ENCODE measurements around the gene CYFIP1.

Gene CYFIP1

DNA sequence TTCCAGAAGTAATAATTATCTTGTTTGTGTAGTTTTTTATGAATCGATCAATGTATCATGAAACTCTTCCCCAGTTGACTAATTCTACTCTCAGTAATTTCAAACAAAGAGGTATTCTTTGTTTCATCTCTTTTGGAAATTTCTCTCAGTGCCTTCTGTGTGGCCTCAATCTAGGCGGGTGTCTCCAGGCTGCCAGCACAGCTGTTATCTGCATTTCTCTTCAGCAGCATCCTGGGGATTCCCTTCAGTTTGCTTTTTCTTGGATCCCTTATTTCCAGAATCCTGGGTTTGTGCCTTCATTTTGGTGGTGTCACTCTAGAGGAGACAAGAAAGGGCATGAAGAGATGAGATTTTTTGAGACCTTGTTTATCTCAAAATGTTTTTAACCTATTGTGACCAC is 119.0 kb downstream of the CYFIP1 start:
- no peak for DNase-seq

- DNase-seq = no peak
Measured at GRCh38 chr15:22856659-22857058, 123.5 kb downstream of the CYFIP1 start.

- DNase-seq = no peak
Measured at GRCh38 chr15:22855791-22856190, 124.4 kb downstream of the CYFIP1 start.

DNA sequence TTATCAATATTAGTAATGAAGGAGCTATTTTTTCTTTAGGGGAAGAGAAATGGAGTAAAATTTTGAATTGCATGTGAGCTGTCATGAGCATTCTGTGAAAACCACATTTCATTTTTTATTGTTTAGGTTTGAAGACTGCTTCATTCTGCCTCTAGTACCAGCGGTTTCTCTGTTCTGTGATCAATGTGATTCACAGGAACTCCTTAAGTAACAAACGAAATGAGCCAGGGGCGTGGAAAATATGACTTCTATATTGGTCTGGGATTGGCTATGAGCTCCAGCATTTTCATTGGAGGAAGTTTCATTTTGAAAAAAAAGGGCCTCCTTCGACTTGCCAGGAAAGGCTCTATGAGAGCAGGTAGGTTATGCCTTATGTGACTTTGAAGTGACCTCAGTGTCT is 128.7 kb downstream of the CYFIP1 start:
- no peak for DNase-seq

GRCh38 chr15:22850055-22850454 is 130.1 kb downstream of the CYFIP1 start:
- DNase-seq = no peak

GRCh38 chr15:22846073-22846472 is 134.1 kb downstream of the CYFIP1 start:
- DNase-seq = no peak

DNA sequence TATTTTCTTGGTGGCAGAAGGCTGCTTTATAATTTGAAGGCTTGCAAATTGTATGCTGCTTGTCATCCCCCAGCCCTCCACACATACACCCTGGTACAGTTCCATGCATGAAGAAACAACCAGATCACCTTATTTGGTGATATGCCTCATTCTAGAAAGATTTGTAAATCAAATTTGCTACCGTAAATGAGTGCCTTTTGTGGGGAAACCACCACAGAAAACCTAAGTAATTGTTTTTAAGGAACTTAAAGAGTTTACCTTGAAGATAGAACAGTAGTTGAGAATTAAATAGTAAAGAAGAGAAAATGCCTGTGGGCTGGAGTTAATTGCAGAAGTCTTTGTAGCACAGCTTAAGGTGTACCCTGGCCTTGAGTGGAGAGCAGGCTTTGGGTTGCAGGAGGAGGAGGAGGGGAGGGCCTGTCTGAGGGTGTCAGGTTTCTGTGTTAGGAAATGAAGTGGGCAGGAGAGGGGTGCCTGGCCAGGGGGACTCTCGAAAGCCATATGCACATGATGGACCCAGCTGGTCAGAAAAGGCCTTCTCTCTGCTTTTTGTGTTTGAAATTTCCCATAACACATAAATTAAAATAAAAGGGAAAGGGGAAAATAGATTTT is 134.8 kb downstream of the CYFIP1 start:
- no peak for DNase-seq

DNA sequence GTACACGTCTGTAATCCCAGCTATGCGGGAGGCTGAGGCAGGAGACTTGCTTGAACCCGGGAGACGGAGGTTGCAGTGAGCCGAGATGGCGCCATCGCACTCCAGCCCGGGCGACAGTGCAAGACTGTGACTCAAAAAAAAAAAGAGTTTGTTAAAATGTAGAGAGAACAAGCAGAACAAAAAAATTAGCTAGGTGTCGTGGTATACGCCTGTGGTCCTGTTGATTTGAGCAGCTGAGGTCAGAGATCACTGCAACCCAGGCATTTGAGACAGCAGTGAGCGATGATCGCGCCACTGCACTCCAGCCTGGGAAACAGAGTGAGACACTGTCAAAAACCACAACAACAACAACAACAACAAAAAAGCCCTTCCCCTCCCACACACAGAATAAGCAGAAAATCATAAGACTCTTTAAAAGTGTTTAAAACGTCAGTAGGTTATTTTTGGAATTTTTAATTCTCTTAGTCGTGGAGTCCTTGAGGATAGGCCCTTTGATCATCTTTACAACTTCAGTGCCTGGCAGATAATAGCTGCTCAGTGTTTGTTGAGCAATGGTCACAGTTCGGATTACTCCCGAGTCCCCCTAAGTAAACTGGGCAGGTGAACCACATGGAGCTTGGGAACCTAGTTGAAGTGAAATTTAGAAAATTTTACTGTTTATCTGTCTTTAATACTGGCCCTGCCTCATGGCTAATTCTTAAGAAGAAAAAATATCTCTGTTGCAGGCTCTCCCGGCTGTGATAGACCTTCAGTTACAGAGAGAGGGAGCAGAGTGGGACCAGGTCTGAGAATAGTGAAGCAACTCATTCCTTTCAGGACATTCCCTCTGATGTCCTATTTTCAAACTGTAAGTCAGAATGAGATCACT is 135.5 kb downstream of the CYFIP1 start:
- DNase-seq = no peak

GRCh38 chr15:22839046-22839695 is 141.0 kb downstream of the CYFIP1 start:
- no peak for DNase-seq

- DNase-seq = peak; percentile 95
Measured at GRCh38 chr15:22838292-22839042, 141.7 kb downstream of the CYFIP1 start, which contains the start of gene NIPA2. Gene NIPA2 (plus strand): TSS chr15:22838666. CDS start chr15:22851732, 13,066 bp downstream.

DNA sequence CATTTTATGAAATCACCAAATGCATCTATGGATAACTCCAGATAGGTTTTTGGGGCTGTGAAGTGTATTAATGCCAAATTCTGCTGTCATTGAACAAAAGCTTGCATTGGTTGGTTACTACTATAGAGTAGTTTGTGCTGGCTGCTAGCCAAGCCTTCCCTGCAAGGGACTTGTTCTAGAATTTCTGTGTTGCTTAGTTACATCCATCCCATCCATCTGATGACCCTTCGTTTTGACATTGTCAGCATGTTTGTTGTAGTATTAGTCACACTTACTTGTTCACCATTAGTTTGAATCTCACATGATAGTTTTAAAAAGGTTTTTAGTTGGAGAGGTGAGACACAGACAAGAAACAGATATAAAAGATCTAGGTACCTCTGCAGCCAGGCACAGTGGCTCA is 148.7 kb downstream of the CYFIP1 start:
- DNase-seq = no peak

- no peak for DNase-seq
Measured at GRCh38 chr15:22827125-22827524, 153.0 kb downstream of the CYFIP1 start.

GRCh38 chr15:22823495-22824128 is 156.6 kb downstream of the CYFIP1 start:
- DNase-seq = no peak

- DNase-seq = no peak
Measured at GRCh38 chr15:22819651-22820050, 160.5 kb downstream of the CYFIP1 start.
